ENCODE measurements around the gene MBD5. TPM values are rescaled to one million over a fixed set of nuclear protein-coding genes. Genes with fewer than 3 reads are reported as not detected.

The MBD5 gene
- total RNA-seq, 2 donors from 2014 or later: 38.2 to 44.7 TPM

DNA sequence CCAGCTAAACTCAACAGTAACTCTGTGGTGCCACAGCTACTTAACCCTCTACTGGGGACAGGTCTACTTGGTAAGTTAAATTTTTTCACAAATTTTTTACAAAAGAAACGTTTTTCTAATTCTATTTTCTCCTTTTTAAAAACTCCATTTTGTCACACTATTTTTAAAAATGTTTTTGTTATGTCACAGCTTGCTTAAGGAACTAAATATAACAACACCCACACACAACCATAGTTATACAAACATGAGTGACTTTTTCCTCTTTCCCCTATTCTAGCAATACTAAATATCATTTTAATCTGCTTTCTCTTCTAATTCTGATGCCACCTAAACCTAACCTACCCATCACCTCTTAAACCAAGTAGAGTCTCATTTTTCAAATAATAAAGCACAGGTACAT lies 463.2 kb downstream of the MBD5 start:
- no peak for DNase-seq (ENCODE audit: low spot score)
- no peaks in the 10 kb centered on the region for H3K27me3 ChIP-seq (replicated peaks; ENCODE audit: insufficient read depth)
- no peak overlapping the region for H3K27ac ChIP-seq
- H3K9me3 ChIP-seq: no peaks in the 10 kb centered on the region
- H3K4me1 ChIP-seq (replicated peaks): no peaks in the 10 kb centered on the region
- TF ChIP-seq, protein P1, sequence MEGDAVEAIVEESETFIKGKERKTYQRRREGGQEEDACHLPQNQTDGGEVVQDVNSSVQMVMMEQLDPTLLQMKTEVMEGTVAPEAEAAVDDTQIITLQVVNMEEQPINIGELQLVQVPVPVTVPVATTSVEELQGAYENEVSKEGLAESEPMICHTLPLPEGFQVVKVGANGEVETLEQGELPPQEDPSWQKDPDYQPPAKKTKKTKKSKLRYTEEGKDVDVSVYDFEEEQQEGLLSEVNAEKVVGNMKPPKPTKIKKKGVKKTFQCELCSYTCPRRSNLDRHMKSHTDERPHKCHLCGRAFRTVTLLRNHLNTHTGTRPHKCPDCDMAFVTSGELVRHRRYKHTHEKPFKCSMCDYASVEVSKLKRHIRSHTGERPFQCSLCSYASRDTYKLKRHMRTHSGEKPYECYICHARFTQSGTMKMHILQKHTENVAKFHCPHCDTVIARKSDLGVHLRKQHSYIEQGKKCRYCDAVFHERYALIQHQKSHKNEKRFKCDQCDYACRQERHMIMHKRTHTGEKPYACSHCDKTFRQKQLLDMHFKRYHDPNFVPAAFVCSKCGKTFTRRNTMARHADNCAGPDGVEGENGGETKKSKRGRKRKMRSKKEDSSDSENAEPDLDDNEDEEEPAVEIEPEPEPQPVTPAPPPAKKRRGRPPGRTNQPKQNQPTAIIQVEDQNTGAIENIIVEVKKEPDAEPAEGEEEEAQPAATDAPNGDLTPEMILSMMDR (IDR thresholded peaks at IDR 0.05): no peak
- TF ChIP-seq POLR2AphosphoS5 (IDR thresholded peaks at IDR 0.05): no peak
- TF ChIP-seq POLR2A (IDR thresholded peaks at IDR 0.05): no peak
- intact Hi-C loops (cut with DNase I): no loop called here
- H3K4me3 ChIP-seq: no peak overlapping the region
- 71% methylated on average over 1 of the region's 1 CpG for WGBS
- no peaks in the 10 kb centered on the region for H3K36me3 ChIP-seq

DNA sequence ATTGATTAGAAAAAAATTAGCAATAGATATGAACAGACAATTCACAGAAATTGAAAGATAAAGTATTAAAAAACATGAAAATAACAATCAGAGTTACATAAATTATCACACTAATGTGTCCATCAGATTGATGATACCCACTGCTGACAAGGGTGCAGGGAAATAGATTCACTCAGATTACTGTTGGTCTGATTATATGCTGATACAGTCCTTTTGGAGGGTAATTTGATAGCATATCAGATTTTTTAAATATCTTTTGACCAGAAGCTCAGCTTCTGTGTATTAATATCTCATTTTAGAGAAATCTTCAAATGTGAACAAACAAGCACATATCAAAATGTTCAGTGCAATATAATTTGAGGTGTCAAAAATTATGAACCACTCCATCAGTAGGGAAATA lies 465.8 kb downstream of the MBD5 start:
- DNase-seq (ENCODE audit: low spot score): no peak
- intact Hi-C loops (cut with DNase I): no loop called here

DNA sequence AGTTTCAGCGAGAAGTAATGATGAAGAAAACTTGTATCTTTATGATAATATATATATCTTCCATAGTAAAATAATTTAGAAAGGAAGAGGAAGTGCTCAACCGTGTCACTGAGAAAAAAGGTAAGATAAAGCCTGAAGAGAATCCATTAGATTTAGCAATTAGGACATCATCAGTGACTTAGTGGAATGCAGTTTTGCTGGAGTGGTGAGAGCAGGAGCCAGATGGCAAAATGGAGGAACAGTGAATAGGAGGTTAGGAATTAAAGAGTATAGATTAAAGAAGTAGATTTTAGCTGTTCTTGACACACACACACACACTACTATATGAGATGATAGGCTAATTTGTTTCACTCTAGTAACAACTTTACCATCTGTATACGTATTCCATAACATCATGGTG lies 466.5 kb downstream of the MBD5 start:
- no peak for DNase-seq (ENCODE audit: low spot score)
- no peaks in the 10 kb centered on the region for H3K9me3 ChIP-seq
- H3K36me3 ChIP-seq: no peaks in the 10 kb centered on the region
- TF ChIP-seq POLR2A (IDR thresholded peaks at IDR 0.05) (no peak), POLR2AphosphoS5 (IDR thresholded peaks at IDR 0.05) (no peak)
- TF ChIP-seq, protein P1 (IDR thresholded peaks at IDR 0.05): no peak
- no peaks in the 10 kb centered on the region for H3K4me1 ChIP-seq (replicated peaks)
- 87% methylated on average over 3 of the region's 3 CpGs for WGBS
- H3K27ac ChIP-seq: no peak overlapping the region
- no peak overlapping the region for H3K4me3 ChIP-seq
- no peaks in the 10 kb centered on the region for H3K27me3 ChIP-seq (replicated peaks; ENCODE audit: insufficient read depth)
- intact Hi-C loops (cut with DNase I): no loop called here

More for the DNA sequence above, 465.8 kb downstream of the MBD5 start:
- Histone ChIP-seq H3K27me3 (replicated peaks; ENCODE audit: insufficient read depth) (no peaks in the 10 kb centered on the region), H3K4me1 (replicated peaks) (no peaks in the 10 kb centered on the region), H3K36me3 (no peaks in the 10 kb centered on the region), H3K4me3 (no peak overlapping the region), H3K9me3 (no peaks in the 10 kb centered on the region), H3K27ac (no peak overlapping the region)
- TF ChIP-seq, protein P1 (IDR thresholded peaks at IDR 0.05): no peak
- TF ChIP-seq POLR2A (IDR thresholded peaks at IDR 0.05): no peak
- no peak for TF ChIP-seq POLR2AphosphoS5 (IDR thresholded peaks at IDR 0.05)

- no peaks in the 10 kb centered on the region for H3K27me3 ChIP-seq (replicated peaks; ENCODE audit: insufficient read depth)
- no peaks in the 10 kb centered on the region for H3K4me1 ChIP-seq (replicated peaks)
- 84% methylated on average over 4 of the region's 4 CpGs for WGBS
- TF ChIP-seq POLR2A (IDR thresholded peaks at IDR 0.05) (no peak), POLR2AphosphoS5 (IDR thresholded peaks at IDR 0.05) (no peak)
- TF ChIP-seq, protein P1 (IDR thresholded peaks at IDR 0.05): no peak
- intact Hi-C loops (cut with DNase I): no loop called here
- DNase-seq (ENCODE audit: low spot score): no peak
- H3K27ac ChIP-seq: no peak overlapping the region
- no peaks in the 10 kb centered on the region for H3K9me3 ChIP-seq
- H3K4me3 ChIP-seq: no peak overlapping the region
- H3K36me3 ChIP-seq: no peaks in the 10 kb centered on the region
Measured at GRCh38 chr2:148490840-148491439, 470.0 kb downstream of the MBD5 start.

DNA sequence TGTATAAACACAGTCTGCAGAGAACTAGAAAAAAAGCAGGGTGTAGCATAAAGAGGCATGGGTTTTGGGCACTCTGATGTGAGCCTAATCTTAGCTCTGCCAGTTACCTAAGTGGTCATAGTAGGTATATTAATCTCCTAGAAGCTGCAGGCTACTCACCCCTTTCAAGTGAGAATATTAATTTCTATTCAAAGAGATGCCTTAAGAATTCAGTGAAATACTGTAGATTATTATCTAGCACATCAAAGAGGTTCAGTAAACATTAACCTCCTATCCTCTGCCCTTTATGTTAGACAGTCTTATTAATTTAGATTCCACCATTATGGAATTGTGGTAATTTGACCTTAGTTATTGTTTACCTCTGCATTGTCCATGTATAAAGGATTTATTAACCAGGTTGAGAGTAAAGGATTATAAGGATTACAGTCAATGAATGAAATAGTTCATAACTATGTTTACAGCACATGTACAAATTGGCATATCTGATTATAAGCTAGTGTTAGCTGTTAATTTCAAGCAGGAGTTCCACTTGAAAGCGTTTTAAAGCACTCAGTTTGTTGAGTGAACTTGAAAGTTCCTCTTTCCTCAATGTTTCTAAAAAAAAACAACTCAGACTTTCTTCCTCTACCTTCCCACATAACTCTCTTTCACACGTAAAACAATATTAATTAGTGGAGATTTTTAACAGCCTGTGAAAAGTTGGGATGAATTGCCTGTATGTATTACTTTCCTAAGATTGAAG lies 473.1 kb downstream of the MBD5 start:
- no peak for TF ChIP-seq POLR2A (IDR thresholded peaks at IDR 0.05)
- TF ChIP-seq, protein P1 (IDR thresholded peaks at IDR 0.05): no peak
- TF ChIP-seq POLR2AphosphoS5 (IDR thresholded peaks at IDR 0.05): no peak
- intact Hi-C loops (cut with DNase I): no loop called here
- Histone ChIP-seq H3K4me1 (replicated peaks) (no peaks in the 10 kb centered on the region), H3K4me3 (no peak overlapping the region), H3K27me3 (replicated peaks; ENCODE audit: insufficient read depth) (no peaks in the 10 kb centered on the region), H3K27ac (no peak overlapping the region), H3K36me3 (no peaks in the 10 kb centered on the region), H3K9me3 (no peaks in the 10 kb centered on the region)
- DNase-seq (ENCODE audit: low spot score): no peak
- 71% methylated on average over 2 of the region's 2 CpGs for WGBS

Data from prostate gland (tissue), 2 donors.